Esophagus muscularis mucosa (tissue), 4 donors: ENCODE results near the gene DLGAP5. TPM values are rescaled to one million over a fixed set of nuclear protein-coding genes. Genes with fewer than 3 reads are reported as not detected.

Experiments used
- DNase-seq: peaks from one replicate; pipeline ENCODE4 v3.0.0-alpha.2; 2017; ENCODE audit errors: extremely low spot score
- H3K27ac ChIP-seq, 4 donors: fragments of 200-600 bp; sonication (generic); replicated peaks in 1 of 4; 1 replicate in 3 of 4; 2 replicates in 1 of 4; pipeline ENCODE4 v1.5.1; 2016 to 2019; ENCODE audit warnings: mild to moderate bottlenecking in 1 of 4
- H3K27me3 ChIP-seq, 4 donors: fragments of 200-600 bp; sonication (generic); one replicate each; pipeline versions ENCODE4 v1.5.1 to v1.6.0; 2016 to 2019
- H3K36me3 ChIP-seq, 4 donors: fragments of 200-600 bp; sonication (generic); one replicate each; pipeline ENCODE4 v1.5.1; 2016 to 2019
- H3K4me1 ChIP-seq, 4 donors: fragments of 200-600 bp; sonication (generic); one replicate each; pipeline ENCODE4 v1.5.1; 2016 to 2019
- H3K4me3 ChIP-seq, 4 donors: fragments of 200-600 bp; sonication (generic); 1 replicate in 2 of 4; 2 replicates in 2 of 4; pipeline ENCODE4 v1.5.1; 2016 to 2019; ENCODE audit warnings: mild to moderate bottlenecking in 4 of 4, moderate library complexity in 1 of 4
- H3K9me3 ChIP-seq, 4 donors: fragments of 200-600 bp; sonication (generic); 1 replicate in 3 of 4; 2 replicates in 1 of 4; pipeline ENCODE4 v1.5.1; 2016 to 2019
- EP300 ChIP-seq: sonication (generic); formaldehyde crosslinking; IDR thresholded peaks from one replicate; pipeline ENCODE4 v1.6.1; 2017; ENCODE audit warnings: antibody characterized with exemption
- POLR2A ChIP-seq: fragments of 450-650 bp; IDR thresholded peaks from one replicate; pipeline ENCODE4 v1.6.1; 2017; ENCODE audit warnings: antibody characterized with exemption, moderate library complexity, mild to moderate bottlenecking, low read depth
- POLR2AphosphoS5 ChIP-seq, 2 donors: sonication (generic); formaldehyde crosslinking; IDR thresholded peaks; one replicate each; pipeline ENCODE4 v1.6.1; 2017; ENCODE audit warnings: antibody characterized with exemption in 2 of 2
- WGBS: methylation state at CpG from one replicate; pipeline ENCODE4 v1.1.5; 2018; 5-methylcytosine and 5-hydroxymethylcytosine counted together
- intact Hi-C: fragments of 100-400 bp; cut with DNase I; formaldehyde crosslinking; loops from one replicate; pipeline ENCODE4 v1.15.1; 2023
- total RNA-seq, 4 donors: library from RNA; depleted of rRNA; stranded (reverse); fragments of >200 nt; gene quantifications; one replicate each; pipeline versions ENCODE4 v1.1.0 to v1.2.1, GENCODE V29; 2016
- TF ChIP-seq, protein P1 (sequence below), 3 experiments: fragments of 200-600 bp in 2 of 3; fragments of 450-650 bp in 1 of 3; sonication (generic) in 2 of 3; IDR thresholded peaks; one replicate each; pipeline ENCODE4 v1.5.1; 2017 to 2019; ENCODE audit warnings: antibody characterized with exemption in 3 of 3, mild to moderate bottlenecking in 2 of 3, moderate library complexity in 1 of 3

Gene DLGAP5, protein sequence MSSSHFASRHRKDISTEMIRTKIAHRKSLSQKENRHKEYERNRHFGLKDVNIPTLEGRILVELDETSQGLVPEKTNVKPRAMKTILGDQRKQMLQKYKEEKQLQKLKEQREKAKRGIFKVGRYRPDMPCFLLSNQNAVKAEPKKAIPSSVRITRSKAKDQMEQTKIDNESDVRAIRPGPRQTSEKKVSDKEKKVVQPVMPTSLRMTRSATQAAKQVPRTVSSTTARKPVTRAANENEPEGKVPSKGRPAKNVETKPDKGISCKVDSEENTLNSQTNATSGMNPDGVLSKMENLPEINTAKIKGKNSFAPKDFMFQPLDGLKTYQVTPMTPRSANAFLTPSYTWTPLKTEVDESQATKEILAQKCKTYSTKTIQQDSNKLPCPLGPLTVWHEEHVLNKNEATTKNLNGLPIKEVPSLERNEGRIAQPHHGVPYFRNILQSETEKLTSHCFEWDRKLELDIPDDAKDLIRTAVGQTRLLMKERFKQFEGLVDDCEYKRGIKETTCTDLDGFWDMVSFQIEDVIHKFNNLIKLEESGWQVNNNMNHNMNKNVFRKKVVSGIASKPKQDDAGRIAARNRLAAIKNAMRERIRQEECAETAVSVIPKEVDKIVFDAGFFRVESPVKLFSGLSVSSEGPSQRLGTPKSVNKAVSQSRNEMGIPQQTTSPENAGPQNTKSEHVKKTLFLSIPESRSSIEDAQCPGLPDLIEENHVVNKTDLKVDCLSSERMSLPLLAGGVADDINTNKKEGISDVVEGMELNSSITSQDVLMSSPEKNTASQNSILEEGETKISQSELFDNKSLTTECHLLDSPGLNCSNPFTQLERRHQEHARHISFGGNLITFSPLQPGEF
- total RNA-seq: under 1 TPM in 1 of 4 donors, not detected in 3; 0.69 TPM

DNA sequence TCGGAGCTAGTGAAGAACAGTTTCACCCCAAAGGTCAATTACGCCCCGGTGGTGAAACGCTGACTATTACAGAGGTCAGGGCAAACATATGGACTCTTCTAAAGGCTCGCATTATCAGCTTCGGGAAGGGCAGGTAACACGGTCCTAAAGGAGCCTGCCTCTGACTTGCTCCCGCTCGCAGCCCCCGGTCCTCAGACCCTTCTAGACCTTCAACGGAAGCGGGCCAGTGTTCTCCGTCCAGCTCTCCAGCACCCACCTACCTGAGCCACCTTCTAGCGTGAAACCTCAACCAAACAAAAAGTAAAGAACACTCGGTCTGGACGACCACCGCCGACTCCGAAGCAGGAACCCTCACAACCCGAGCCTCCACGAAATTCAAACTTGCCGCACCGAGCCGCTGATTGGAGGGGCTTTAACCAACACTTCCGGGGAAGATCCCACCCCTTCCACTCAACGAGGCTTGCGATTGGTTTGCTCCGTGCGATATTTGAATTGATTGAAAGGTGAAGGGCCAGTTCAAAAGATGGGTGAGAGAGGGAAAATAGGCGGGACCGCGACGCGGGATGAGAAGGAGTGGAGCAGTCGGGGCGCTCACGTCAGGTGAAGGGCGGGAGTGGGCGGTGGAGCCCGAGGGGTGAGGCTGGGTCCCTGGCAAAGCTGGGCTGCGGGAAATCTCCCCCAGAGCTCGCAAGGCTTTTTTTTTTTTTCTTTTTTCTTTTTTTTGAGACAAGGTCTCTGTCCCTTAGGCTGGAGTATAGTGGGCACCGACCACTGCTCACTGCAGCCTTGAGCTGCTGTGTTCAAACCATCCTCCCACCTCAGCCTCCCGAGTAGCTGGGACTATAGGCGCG, at the start of gene DLGAP5:
Gene DLGAP5, minus strand, starts transcription at position 383 of the 851 bp plus-strand sequence. CDS start 2,406 bp downstream, outside the sequence.
- no peaks in the 10 kb centered on the region for H3K9me3 ChIP-seq
- peak; percentile 97 for DNase-seq
- H3K27me3 ChIP-seq: no peaks in the 10 kb centered on the region
- peak within 1 kb of the TSS; percentile 55 to 68 (median 60) for H3K4me3 ChIP-seq
- no peaks in the 10 kb centered on the region for H3K36me3 ChIP-seq
- H3K27ac ChIP-seq: peak within 1 kb of the TSS; percentile 62 to 75 (median 69)
- intact Hi-C loops: no loop called here
- WGBS: 3% methylated on average over 37 of the region's 46 CpGs
- H3K4me1 ChIP-seq: peaks cover 9 to 14% (median 12%) of the 10 kb centered on the region in 4 donors
- TF ChIP-seq POLR2A (no peak), POLR2AphosphoS5 (IDR thresholded peaks at IDR 0.05) (peak; percentile 79 to 82), EP300 (no peak)
- TF ChIP-seq, protein P1, sequence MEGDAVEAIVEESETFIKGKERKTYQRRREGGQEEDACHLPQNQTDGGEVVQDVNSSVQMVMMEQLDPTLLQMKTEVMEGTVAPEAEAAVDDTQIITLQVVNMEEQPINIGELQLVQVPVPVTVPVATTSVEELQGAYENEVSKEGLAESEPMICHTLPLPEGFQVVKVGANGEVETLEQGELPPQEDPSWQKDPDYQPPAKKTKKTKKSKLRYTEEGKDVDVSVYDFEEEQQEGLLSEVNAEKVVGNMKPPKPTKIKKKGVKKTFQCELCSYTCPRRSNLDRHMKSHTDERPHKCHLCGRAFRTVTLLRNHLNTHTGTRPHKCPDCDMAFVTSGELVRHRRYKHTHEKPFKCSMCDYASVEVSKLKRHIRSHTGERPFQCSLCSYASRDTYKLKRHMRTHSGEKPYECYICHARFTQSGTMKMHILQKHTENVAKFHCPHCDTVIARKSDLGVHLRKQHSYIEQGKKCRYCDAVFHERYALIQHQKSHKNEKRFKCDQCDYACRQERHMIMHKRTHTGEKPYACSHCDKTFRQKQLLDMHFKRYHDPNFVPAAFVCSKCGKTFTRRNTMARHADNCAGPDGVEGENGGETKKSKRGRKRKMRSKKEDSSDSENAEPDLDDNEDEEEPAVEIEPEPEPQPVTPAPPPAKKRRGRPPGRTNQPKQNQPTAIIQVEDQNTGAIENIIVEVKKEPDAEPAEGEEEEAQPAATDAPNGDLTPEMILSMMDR (IDR thresholded peaks at IDR 0.05): no peak

DNA sequence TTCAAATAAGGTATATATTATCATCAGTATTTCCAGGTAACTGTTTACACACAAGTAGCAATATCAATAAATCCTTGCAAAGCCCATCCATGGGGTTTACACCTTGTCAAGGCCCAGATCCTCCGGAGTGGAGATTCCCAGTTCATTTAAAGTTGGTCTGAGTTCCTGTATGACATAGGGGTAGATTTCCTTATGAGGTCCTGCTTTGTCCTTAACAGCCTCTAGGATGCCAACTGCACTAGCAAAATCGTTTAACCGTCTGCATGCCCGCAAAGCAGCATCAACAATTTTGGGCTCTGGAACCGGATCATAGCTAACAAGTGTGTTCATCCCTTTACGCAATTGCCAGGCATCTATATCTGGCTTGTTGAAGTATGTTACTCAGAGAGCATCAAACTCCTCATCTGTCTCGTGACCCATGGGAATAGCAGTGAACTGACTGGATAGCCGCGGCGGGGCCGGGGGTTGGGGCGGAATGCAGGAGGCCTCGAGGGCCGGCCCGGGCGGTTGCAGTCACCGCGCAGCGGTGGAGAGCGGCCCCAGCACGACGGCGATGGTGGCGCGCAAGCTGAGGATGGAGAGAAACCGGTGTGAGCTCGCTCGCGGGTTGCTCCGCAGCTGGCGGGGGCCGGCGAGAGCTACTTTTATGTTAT, 49.3 kb upstream of the DLGAP5 start:
- Histone ChIP-seq H3K27ac (no peak overlapping the region), H3K4me1 (peaks cover 0 to 29% (median 23%) of the 10 kb centered on the region in 4 donors), H3K36me3 (no peaks in the 10 kb centered on the region), H3K9me3 (no peaks in the 10 kb centered on the region), H3K4me3 (no peak overlapping the region), H3K27me3 (peaks cover 0 to 3% (median 0%) of the 10 kb centered on the region in 4 donors)
- intact Hi-C loops: no loop called here
- TF ChIP-seq, protein P1 (IDR thresholded peaks at IDR 0.05): no peak
- TF ChIP-seq POLR2AphosphoS5 (IDR thresholded peaks at IDR 0.05): no peak
- TF ChIP-seq EP300: no peak
- TF ChIP-seq POLR2A: no peak
- no peak for DNase-seq
- 40% methylated on average over 33 of the region's 33 CpGs for WGBS

DNA sequence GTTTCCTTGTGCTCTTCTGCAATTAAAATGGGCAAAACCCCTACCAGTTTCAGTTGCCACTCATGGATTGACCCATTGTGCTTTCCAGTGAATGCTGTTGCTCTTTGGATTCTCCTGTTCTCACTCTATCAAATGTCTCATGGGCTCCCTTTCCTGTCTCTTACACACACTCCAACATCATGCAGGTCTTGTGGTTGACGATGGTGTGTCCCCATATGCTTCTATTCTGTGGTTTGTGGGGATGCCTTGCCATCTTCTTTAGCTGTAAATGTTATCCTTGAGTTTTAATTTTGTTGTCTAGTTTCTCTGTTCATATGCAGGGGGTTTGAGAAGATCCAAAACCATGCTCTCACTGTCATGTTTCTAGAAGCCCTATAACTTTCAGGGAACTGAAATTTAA, 47.9 kb upstream of the DLGAP5 start:
- Histone ChIP-seq H3K9me3 (no peaks in the 10 kb centered on the region), H3K36me3 (no peaks in the 10 kb centered on the region), H3K4me3 (no peak overlapping the region), H3K27me3 (peaks cover 0 to 3% (median 0%) of the 10 kb centered on the region in 4 donors), H3K27ac (no peak overlapping the region), H3K4me1 (peaks cover 0 to 29% (median 23%) of the 10 kb centered on the region in 4 donors)
- TF ChIP-seq EP300 (no peak), POLR2AphosphoS5 (IDR thresholded peaks at IDR 0.05) (no peak), POLR2A (no peak)
- TF ChIP-seq, protein P1 (IDR thresholded peaks at IDR 0.05): no peak
- no peak for DNase-seq
- intact Hi-C loops: no loop called here
- WGBS: 83% methylated on average over 1 of the region's 1 CpG
